ENCODE measurements around the gene MSH5.
"Not testable (repeated sequence)": the region's sequence is repeated elsewhere in the genome, so short reads cannot be mapped to it uniquely, and the experiment has no call there.

MSH5 gene

GRCh38 chr6:31782126-31782855, 42.5 kb downstream of the MSH5 start:
- H3K4me3 Mint-ChIP-seq = no peak overlapping the region

DNA sequence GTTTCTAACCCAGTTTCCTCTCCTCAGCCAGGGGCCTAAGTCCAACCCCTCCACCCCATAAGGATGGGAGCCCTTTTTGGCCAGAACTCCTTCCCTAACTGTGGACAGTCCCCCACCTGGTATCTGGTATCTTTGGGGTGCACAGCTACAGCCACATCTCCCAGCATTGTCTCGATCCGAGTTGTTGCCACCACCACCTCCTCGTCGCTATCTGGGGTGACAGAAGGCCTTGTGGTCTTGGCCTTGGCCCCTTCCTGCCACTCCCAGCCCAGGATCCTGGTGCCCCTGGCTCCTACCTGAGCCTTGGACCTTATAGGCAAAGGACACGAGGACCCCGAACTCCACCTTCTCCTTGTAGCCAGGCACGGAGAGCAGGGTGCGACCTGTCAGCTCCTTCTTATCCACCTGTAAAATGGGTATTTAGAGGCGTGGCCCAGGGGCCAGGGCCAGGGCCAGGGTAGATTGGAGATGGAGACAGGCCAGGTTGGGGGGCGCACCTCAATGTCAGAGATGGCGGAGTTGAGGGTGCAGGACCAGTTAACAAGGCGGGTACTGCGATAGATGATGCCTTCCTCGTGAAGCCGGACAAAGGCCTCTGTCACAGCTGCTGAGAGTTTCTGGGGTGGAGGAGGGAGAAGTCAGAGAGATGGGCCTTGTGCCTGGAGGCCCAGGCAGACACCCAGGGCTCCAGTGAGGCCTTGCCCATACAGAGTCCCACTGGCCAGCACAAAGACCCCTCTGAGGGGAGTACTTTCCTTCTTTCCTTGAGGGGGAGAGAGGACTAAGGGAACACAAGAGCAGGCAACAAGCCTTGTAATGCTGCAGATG, 44.5 kb downstream of the MSH5 start:
- H3K4me1 Mint-ChIP-seq (ENCODE audit: low read depth) = peaks cover 2% of the 10 kb centered on the region

More at GRCh38 chr6:31782126-31782855, 42.5 kb downstream of the MSH5 start:
- H3K27me3 Mint-ChIP-seq = no peaks in the 10 kb centered on the region
- peaks cover 7% of the 10 kb centered on the region for H3K4me1 Mint-ChIP-seq (ENCODE audit: low read depth)
- H3K36me3 Mint-ChIP-seq (ENCODE audit: low read depth) = peaks cover 47% of the 10 kb centered on the region
- no peak overlapping the region for H3K27ac Mint-ChIP-seq
- no peaks in the 10 kb centered on the region for H3K9me3 Mint-ChIP-seq

GRCh38 chr6:31785475-31785874, 45.7 kb downstream of the MSH5 start:
- Mint-ChIP-seq H3K9me3 (no peaks in the 10 kb centered on the region), H3K4me1 (ENCODE audit: low read depth) (peaks cover 7% of the 10 kb centered on the region), H3K27me3 (no peaks in the 10 kb centered on the region), H3K4me3 (no peak overlapping the region), H3K27ac (no peak overlapping the region), H3K36me3 (ENCODE audit: low read depth) (peaks cover 44% of the 10 kb centered on the region)

More for the DNA sequence above, 44.5 kb downstream of the MSH5 start:
- Mint-ChIP-seq H3K36me3 (ENCODE audit: low read depth) (peaks cover 46% of the 10 kb centered on the region), H3K4me3 (no peak overlapping the region), H3K27me3 (no peaks in the 10 kb centered on the region), H3K27ac (no peak overlapping the region), H3K9me3 (no peaks in the 10 kb centered on the region)

DNA sequence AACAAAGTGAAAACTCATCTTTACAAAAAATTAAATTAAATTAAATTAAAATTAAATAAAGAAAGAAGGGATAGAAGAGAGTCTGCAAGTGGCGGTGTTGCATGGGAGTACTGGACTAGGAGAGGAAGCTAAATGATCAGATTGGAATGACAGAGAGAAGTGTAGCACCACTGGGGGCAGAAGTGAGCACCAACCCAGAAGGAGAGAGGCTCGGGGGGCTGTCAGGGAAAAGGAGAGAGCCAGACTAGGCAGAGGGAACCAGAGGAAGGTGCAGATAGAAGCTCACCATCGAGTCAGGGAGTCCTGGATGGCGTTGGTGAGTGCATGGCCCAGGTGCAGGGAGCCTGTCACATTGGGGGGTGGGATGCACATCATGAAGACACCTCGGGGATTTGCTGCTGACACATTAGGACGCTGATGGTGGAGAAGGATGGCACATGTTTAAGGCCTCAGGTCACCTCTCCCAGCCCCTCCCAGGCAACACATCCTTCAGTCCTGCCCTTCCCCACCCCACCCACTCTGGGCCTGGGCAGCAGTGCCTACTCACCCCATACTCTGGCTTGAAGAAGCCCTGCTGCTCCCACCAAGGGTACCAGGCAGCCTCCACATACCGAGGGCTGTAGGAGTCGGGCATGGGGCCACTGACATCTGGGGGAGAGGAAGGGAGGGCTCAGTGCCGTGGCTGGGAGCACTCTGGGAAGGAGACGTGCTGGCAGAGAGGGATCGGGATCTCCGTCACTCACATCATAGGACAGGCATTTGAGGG, 51.7 kb downstream of the MSH5 start:
- Mint-ChIP-seq H3K9me3 (no peaks in the 10 kb centered on the region), H3K27ac (peak overlapping the region; percentile 21), H3K4me3 (peak overlapping the region; percentile 11), H3K27me3 (no peaks in the 10 kb centered on the region), H3K4me1 (ENCODE audit: low read depth) (peaks cover 45% of the 10 kb centered on the region), H3K36me3 (ENCODE audit: low read depth) (peaks cover 49% of the 10 kb centered on the region)

- Mint-ChIP-seq H3K4me1 (ENCODE audit: low read depth) (peaks cover 49% of the 10 kb centered on the region), H3K27ac (no peak overlapping the region), H3K36me3 (ENCODE audit: low read depth) (peaks cover 49% of the 10 kb centered on the region)
Measured at GRCh38 chr6:31792090-31792374, 52.2 kb downstream of the MSH5 start.

GRCh38 chr6:31792761-31793171, 53.0 kb downstream of the MSH5 start:
- H3K36me3 Mint-ChIP-seq (ENCODE audit: low read depth) = peaks cover 49% of the 10 kb centered on the region
- peak overlapping the region; percentile 87 for H3K4me3 Mint-ChIP-seq
- H3K9me3 Mint-ChIP-seq = no peaks in the 10 kb centered on the region
- no peaks in the 10 kb centered on the region for H3K27me3 Mint-ChIP-seq
- peaks cover 56% of the 10 kb centered on the region for H3K4me1 Mint-ChIP-seq (ENCODE audit: low read depth)
- H3K27ac Mint-ChIP-seq = peak overlapping the region; percentile 67

More at GRCh38 chr6:31792090-31792374, 52.2 kb downstream of the MSH5 start:
- H3K9me3 Mint-ChIP-seq = no peaks in the 10 kb centered on the region
- H3K27me3 Mint-ChIP-seq = no peaks in the 10 kb centered on the region
- no peak overlapping the region for H3K4me3 Mint-ChIP-seq

DNA sequence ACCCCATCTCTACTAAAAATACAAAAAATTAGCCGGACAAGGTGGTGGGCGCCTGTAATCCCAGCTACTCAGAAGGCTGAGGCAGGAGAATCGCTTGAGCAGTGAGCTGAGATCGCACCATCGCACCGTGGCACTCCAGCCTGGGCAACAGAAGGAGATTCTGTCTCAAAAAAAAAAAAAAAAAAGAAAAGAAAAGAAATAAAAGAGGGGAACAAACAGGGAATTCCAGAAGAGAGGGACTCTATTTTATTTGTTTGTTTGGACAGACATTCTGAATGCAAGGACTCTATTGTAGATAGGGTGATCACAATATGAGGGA, 54.1 kb downstream of the MSH5 start:
- H3K27me3 Mint-ChIP-seq, H3K9me3 Mint-ChIP-seq: not testable (repeated sequence)
- peaks cover 48% of the 10 kb centered on the region for H3K36me3 Mint-ChIP-seq (ENCODE audit: low read depth)
- H3K4me1 Mint-ChIP-seq (ENCODE audit: low read depth) = peaks cover 65% of the 10 kb centered on the region
- H3K27ac Mint-ChIP-seq = peak overlapping the region; percentile 82
- H3K4me3 Mint-ChIP-seq = peak overlapping the region; percentile 87

DNA sequence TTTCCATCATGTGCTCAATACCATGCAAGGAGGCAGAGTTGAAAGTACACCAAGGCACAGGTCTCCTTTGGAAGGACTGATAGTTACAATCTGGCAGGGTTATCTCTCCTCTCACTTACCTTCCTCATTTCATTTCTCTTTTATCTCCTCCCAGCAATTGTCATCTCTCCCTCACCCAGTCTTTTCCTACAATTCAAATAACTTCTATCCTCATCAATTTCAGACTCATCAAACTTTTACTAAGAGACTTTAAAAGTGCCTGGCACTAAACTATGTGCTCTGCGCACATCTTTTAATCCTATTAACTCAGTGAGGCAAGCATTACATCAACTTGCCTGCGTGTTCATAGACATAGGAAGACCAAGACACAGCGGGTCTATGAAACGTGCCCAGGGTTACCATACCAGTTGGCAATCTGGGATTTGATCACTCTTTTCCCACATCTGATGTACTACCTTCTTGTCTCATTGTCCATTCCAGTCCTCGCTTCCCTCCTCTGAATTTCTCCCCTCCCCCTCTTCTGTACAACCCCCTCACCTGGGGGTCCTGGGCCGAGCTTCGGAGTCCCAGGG, 54.6 kb downstream of the MSH5 start:
- Mint-ChIP-seq H3K4me1 (ENCODE audit: low read depth) (peaks cover 64% of the 10 kb centered on the region), H3K36me3 (ENCODE audit: low read depth) (peaks cover 43% of the 10 kb centered on the region), H3K27me3 (no peaks in the 10 kb centered on the region), H3K4me3 (peak overlapping the region; percentile 87), H3K9me3 (no peaks in the 10 kb centered on the region), H3K27ac (peak overlapping the region; percentile 82)

GRCh38 chr6:31794866-31795615, 55.2 kb downstream of the MSH5 start:
- Mint-ChIP-seq H3K4me3 (peak overlapping the region; percentile 87), H3K27ac (peak overlapping the region; percentile 98), H3K27me3 (no peaks in the 10 kb centered on the region), H3K9me3 (no peaks in the 10 kb centered on the region), H3K36me3 (ENCODE audit: low read depth) (peaks cover 38% of the 10 kb centered on the region), H3K4me1 (ENCODE audit: low read depth) (peaks cover 61% of the 10 kb centered on the region)

DNA sequence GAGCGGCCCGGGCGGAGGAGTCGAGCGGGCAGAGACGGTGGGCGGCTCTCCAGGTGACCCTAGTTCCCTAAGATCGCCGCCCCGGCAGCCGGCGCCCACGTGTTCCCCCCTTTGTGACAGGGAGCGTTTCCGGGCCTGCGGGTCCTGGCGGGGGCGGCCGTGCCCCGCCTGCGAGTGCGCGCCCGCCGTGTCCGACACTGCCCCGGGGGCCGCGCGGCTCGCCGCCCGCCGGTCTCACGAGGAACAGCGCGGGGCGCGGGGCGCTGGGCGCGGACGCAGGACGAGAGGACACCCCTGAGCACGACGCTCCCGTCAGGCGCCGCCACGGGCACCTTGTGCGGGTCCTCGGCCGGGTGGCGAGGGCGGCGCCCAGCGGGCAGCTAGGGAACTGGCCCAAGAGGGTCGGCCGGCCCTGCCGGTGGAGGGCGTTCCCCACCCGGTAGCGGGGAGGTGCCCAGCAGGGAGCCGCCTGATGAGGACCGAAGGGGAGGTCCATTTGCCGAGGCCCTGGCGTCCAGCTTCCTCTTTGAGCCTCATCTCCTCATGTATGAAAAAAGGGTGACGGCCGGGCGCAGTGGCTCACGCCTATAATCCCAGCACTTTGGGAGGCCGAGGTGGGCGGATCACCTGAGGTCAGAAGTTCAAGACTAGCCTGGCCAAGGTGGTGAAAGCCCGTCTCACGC, 56.0 kb downstream of the MSH5 start, which contains the start of gene VARS1:
Gene VARS1 (minus strand): TSS at position 137 of the 683 bp plus-strand sequence. CDS start 535 bp downstream, outside the sequence.
- Mint-ChIP-seq H3K36me3 (ENCODE audit: low read depth) (peaks cover 32% of the 10 kb centered on the region), H3K4me3 (peak within 1 kb of the TSS; percentile 87), H3K27ac (peak within 1 kb of the TSS; percentile 98), H3K4me1 (ENCODE audit: low read depth) (peaks cover 57% of the 10 kb centered on the region), H3K27me3 (no peaks in the 10 kb centered on the region), H3K9me3 (no peaks in the 10 kb centered on the region)

- peaks cover 30% of the 10 kb centered on the region for H3K36me3 Mint-ChIP-seq (ENCODE audit: low read depth)
- H3K4me3 Mint-ChIP-seq = peak overlapping the region; percentile 25
- H3K9me3 Mint-ChIP-seq = no peaks in the 10 kb centered on the region
- peaks cover 56% of the 10 kb centered on the region for H3K4me1 Mint-ChIP-seq (ENCODE audit: low read depth)
- H3K27ac Mint-ChIP-seq = peak overlapping the region; percentile 24
- H3K27me3 Mint-ChIP-seq = no peaks in the 10 kb centered on the region
Measured at GRCh38 chr6:31796993-31797385, 57.2 kb downstream of the MSH5 start.

DNA sequence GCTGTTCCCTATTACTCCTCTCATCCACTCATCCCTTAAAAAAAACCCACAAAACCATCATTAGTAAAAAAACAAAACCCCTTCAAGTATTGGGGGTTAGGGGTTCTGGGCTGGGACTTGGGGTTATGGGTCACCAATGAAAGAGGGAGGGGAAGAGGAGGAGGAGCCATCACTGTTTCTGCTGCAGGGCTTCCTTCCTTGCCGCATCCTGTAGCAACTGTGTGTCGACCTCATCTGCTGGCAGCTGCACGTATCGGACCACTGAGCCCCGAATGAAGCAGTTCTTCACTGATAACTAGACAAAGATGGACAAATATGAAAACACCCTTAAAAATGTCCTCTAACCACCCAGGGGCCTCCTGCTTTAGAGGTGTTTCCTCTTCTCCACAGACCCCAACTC, 57.8 kb downstream of the MSH5 start:
- peak overlapping the region; percentile 19 for H3K4me3 Mint-ChIP-seq
- H3K27ac Mint-ChIP-seq = peak overlapping the region; percentile 74
- H3K9me3 Mint-ChIP-seq = no peaks in the 10 kb centered on the region
- peaks cover 52% of the 10 kb centered on the region for H3K4me1 Mint-ChIP-seq (ENCODE audit: low read depth)
- H3K27me3 Mint-ChIP-seq = no peaks in the 10 kb centered on the region
- peaks cover 24% of the 10 kb centered on the region for H3K36me3 Mint-ChIP-seq (ENCODE audit: low read depth)

GRCh38 chr6:31799781-31800180, 60.0 kb downstream of the MSH5 start:
- Mint-ChIP-seq H3K36me3 (ENCODE audit: low read depth) (peaks cover 22% of the 10 kb centered on the region), H3K27ac (no peak overlapping the region), H3K27me3 (no peaks in the 10 kb centered on the region), H3K9me3 (no peaks in the 10 kb centered on the region), H3K4me3 (no peak overlapping the region), H3K4me1 (ENCODE audit: low read depth) (peaks cover 48% of the 10 kb centered on the region)
